GOT3 (cell line): ENCODE results near the gene NPR3.

Source experiments
- DNase-seq: peaks from one replicate; lab custom pipeline; 2025; ENCODE audit warnings: mixed read lengths; lab: John Stamatoyannopoulos, UW

Gene NPR3

DNA sequence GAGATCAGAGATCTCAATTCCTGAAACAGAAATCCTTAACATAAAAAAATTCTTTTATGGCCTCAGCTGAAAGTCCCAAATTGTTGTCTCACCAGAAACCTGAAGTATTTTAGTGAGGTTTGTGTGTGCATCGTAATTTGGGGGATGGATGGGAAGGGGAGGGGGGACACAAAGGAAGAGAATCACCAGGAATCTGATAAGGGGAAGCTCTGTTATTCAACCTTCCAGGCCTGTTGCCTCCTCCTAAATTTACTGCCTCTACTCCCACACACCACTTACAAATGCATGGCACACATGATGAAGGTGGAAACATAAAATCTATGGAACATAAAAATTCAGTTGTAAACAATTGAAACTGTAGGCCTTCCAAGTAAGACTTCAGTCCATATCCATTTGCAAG, 97.7 kb downstream of the NPR3 start:
- no peak for DNase-seq

DNA sequence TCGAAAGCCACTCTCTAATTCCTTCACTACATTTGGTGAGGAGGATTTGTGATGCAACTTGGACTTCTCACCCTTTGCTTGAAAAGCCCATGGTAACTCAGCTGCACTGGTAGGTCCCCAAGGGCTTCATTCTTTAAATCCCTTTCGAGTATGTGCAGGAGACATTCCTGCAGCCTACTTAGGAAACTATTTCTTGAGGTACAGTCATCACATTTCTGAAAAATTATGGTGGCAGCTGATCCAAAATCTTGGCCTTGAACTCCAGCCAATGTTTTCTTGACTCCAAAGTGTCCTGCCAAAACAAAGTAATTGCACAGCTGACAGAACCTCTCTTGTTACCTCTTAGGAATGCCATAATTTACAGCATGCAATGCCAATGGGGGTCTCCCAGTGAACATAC, 99.7 kb downstream of the NPR3 start:
- DNase-seq, result no peak

DNA sequence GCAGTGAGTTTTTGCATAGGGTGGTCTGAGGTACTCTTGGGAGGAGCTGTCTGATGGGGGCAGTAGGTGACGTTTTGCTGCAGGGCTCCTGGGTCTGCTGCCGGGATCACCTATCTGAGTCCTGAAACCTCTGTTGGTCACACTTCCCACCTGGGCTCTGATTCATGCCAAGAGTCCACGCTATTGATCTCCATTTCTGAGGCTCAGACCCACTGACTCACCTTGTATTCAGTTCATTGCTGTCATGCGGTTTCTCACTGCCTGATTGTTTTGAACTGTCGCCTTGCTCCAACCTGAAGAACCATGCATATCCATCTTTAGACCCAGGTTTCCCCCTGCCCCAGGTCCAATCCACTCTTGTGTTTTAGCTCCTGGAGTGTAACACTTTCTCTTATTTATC, 101.3 kb downstream of the NPR3 start:
- no peak for DNase-seq

DNA sequence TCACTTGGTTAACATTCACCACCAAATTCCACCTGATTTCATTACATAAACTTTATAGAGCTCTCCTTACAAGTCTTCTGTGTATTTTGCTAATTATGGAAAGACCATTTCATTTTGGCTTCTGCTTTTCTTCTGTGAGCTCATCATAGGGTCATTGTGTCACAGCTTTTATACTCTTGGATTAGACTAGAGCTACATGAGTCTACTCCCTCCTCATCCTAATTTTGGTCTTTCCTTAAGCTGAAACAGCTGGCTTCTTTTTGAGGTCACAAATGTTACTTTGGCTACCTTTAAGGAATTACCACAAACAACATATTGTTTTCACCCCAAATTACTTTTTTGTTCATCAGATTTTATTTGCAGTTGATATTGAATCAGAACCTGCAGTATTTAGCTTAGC, 103.0 kb downstream of the NPR3 start:
- DNase-seq, result no peak

DNA sequence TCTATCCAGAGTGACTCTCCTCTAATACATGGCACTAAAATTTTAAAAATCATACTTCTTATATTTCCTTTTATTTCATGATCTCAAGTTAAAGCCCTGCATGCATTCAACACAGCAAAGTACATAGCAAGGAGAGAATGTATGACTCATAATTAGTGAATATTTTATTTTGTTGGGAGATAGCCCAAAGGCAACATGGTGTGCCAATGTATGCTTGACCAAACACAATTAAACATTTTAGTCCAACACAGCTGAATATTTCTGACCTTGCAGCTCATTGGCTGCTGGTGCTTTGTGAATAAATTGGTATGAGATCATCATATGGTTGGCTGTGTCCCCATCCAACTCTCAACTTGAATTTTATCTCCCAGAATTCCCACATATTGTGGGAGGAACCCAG, 103.5 kb downstream of the NPR3 start:
- DNase-seq, result no peak

DNA sequence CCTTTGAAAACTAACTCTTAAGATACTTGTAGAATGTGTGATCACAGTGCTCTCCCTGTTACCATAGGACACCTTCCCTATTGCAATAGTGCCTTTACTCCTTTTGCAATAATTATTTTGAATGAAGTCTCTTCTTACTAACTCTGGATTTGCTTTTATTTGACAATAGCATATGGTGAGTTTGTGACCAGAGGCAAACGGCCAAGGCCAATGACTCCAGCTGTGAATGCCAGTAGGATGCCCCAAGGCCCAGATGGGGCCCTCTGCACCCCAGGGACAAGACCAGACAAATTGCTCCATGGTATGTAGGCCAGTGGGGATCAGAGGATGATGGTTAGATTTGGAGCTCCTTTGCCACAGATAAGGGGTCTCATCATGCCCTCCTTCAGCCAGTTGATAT, 116.9 kb downstream of the NPR3 start:
- no peak for DNase-seq

DNA sequence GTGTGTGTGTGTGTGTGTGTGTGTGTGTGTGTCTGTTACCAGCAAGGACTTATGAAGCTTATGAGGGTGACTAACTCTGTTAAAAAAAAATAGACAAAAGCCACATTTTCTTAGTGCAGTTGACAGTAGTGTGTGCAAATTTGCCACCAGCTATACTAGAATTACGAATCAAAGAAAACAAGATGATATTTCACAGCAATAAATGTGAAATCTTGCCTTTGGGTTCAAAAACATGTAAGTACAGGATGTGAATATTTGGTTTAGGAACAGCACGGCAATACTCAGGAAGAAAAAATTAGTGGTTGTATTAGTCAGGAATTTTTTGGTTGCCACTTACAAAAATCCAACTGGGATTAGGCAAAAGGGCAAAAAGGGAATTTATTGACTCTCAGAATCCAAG, 117.4 kb downstream of the NPR3 start:
- no peak for DNase-seq

DNA sequence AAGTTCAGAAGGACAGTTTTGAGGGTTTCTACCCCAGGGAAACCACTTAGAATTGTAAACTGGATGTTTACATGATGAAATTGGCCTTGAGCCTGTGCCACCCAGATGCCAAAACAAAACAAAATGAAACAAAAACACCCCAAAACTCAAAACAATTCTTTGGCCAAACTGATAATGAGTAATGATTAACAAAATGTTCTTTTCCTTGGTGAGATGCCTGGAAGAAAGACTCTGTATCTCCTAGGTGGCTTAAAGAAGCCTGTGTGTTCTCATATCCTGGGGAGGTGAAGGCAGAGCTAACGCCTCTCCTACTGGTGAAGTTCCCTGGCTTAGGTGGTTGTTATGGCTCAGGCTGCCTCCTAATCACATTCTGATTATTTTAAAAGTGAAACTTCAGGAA, 120.5 kb downstream of the NPR3 start:
- no peak for DNase-seq

DNA sequence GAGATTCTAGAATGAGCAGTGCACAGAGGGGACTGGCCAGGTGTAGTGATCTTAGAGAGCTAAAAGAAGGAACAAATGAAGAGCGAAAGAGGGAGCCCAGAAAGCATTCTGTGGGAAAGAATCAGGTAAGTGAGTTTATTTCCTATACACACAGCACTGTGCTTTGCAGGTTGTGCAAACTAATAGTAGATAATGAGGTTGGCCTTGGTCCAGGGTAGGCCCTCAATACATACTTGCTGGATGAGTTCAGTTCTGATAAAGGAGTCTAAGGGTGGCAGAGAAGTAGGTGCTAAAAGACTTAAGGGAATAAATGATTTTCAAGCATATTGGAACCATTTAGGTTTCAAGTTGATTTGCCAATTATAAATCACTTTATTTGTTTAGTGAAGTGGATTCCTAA, 122.0 kb downstream of the NPR3 start:
- no peak for DNase-seq

DNA sequence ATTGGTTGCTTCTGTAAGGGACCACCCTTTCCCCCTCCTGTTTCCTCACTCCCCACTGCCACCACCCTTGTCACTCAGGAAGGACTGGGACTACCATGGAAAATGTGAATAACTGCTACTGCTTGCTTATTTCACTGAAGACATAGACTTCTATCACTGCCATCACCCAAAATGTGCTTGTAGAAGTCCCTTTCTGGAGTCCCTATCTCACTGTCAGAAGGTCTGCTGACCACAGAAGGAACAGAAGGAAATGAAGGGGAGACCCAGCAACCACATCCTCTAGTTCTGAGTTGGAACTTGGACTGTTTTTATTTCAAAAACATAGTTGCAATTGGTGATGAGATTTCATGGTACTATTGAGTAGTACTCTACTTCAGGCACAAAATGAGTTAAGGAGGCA, 122.5 kb downstream of the NPR3 start:
- DNase-seq, result no peak

DNA sequence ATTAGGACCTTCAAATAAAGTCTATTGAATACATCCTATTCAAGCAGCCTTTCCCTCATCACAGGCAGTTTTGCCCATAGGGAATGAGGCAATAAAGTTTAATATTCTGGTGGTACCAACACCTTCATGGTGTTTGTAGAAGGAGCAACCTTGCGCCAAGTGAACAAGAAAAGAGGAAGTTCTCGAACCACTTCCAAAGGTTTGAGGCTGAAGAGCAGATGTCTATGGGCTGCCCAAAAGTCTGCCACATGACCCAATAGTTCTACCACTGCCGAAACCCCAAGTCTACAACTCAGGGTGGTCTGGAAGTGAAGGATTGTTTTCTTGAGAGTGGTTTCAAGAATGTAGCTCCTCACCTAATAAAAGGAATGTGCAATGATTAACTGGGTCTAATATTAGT, 123.1 kb downstream of the NPR3 start:
- no peak for DNase-seq

DNA sequence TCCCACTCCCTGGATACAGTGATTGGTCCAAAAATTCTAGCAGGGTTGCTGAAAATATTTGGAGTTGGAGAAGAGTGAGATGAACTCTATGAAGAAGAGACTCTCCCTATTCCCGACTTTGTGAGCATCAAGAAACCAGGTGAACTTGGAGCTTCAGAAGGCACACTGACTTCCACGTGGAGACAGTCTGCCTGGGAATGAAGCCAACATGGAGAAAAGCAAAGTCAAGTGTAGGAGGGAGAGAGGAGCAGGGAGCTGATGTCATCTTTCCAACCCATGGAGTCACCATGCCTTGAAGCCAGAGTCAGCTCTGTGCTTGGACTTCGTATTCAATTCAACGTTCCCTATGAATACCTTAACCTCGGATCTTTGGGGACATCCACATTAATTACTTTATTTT, 125.1 kb downstream of the NPR3 start:
- DNase-seq, result no peak

DNA sequence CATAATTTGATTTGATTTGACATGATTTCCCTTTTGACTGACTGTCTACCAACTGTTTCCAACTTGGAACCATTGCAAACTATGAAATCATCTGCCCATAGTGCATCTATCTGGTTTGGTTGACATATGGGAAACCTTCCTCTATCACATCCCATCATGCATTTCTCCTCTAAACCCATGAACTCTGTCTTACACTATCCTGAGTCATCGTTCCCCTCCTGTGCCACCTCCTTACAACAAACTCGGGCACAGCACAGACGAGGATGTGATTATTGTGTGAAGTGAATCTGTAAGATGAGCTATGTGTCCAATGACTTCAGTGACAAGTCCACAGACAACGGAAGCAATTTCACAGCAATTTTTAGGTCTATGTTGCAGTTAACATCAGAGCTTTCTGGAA, 126.1 kb downstream of the NPR3 start:
- no peak for DNase-seq

DNA sequence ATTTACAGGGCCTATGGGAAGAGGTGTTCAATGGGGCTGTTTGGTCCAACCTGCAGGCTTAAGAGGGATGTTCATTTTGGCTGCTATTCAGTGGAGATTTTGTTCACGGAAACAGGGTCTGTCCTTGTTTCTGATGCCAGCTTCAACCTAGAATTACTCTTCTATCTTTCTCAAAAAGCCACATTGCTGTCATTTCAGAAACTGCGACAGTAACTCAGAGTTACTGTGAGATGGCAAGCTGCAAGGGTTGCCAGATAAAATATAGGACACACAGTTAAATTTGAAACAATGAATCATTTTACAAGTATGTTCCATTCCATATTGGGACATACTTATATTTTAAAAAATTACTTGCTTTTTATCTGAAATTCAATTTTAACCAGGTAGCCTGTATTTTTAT, 128.0 kb downstream of the NPR3 start:
- DNase-seq, result no peak

DNA sequence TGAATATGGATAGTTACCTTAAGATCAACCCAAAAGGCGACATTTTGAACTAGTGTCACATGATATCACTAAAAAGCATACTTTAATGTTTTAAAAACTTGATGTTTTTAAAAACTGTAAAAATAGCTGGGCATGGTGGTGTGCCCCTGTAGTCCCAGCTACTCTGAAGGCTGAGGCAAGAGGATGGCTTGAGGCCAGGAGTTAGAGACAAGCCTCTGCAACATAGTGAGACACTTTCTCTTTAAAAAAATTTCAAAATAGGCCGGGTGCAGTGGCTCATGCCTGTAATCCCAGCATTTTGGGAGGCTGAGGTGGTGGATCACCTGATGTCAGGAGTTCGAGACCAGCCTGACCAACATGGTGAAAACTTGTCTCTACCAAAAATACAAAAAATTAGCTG, 129.5 kb downstream of the NPR3 start:
- DNase-seq, result no peak
